Stimulated activated CD4-positive, alpha-beta T cell treated with anti-CD3 and anti-CD28 coated beads, Interleukin-4, amount 100 ng/mL, for 4 hours (primary cell): Measurements from ENCODE around the gene MPHOSPH9.
"Not testable (repeated sequence)": the region's sequence is repeated elsewhere in the genome, so short reads cannot be mapped to it uniquely, and the experiment has no call there.

Experiments used
- DNase-seq, 2 experiments: peaks; one replicate each; pipeline ENCODE4 v3.0.0-alpha.2; 2020

The MPHOSPH9 gene

GRCh38 chr12:123225443-123225842 lies 7.5 kb downstream of the MPHOSPH9 start:
- DNase-seq, result no peak

- DNase-seq, result peak; percentile 19 to 46
These were observed 9.7 kb downstream of the MPHOSPH9 start for GRCh38 chr12:123223241-123223668.

GRCh38 chr12:123207815-123208214 lies 25.1 kb downstream of the MPHOSPH9 start:
- not testable (repeated sequence) for DNase-seq

GRCh38 chr12:123206794-123207193 lies 26.1 kb downstream of the MPHOSPH9 start:
- not testable (repeated sequence) for DNase-seq

- no peak for DNase-seq
These were observed 32.5 kb downstream of the MPHOSPH9 start for GRCh38 chr12:123200414-123200813.

GRCh38 chr12:123199936-123200335 lies 33.0 kb downstream of the MPHOSPH9 start:
- DNase-seq, result no peak

- DNase-seq, result no peak
These were observed 45.3 kb downstream of the MPHOSPH9 start for GRCh38 chr12:123187637-123188036.

- DNase-seq, result no peak
These were observed 52.8 kb downstream of the MPHOSPH9 start for GRCh38 chr12:123180171-123180570.

GRCh38 chr12:123171967-123172366 lies 61.0 kb downstream of the MPHOSPH9 start:
- no peak for DNase-seq

- no peak for DNase-seq
These were observed 65.6 kb downstream of the MPHOSPH9 start for GRCh38 chr12:123167329-123167728.

GRCh38 chr12:123165537-123165936 lies 67.4 kb downstream of the MPHOSPH9 start:
- no peak for DNase-seq

GRCh38 chr12:123164710-123165261 lies 68.2 kb downstream of the MPHOSPH9 start:
- no peak for DNase-seq

GRCh38 chr12:123164222-123164621 lies 68.7 kb downstream of the MPHOSPH9 start:
- DNase-seq, result no peak

GRCh38 chr12:123163227-123163626 lies 69.7 kb downstream of the MPHOSPH9 start:
- DNase-seq, result no peak

GRCh38 chr12:123160801-123161487 lies 72.0 kb downstream of the MPHOSPH9 start:
- no peak for DNase-seq

GRCh38 chr12:123153906-123154305 lies 79.0 kb downstream of the MPHOSPH9 start:
- no peak for DNase-seq

GRCh38 chr12:123152833-123153232 lies 80.1 kb downstream of the MPHOSPH9 start:
- DNase-seq, result no peak

GRCh38 chr12:123151457-123152454 lies 81.2 kb downstream of the MPHOSPH9 start:
- no peak for DNase-seq

- DNase-seq, result peak; percentile 53 to 65
These were observed 82.0 kb downstream of the MPHOSPH9 start, which contains the start of gene PITPNM2 for GRCh38 chr12:123150744-123151456. TSS of gene PITPNM2 (minus strand) at chr12:123151090. CDS start at chr12:123034590, 116,500 bp downstream.

GRCh38 chr12:123150275-123150743 lies 82.6 kb downstream of the MPHOSPH9 start:
- DNase-seq, result peak; percentile 24 to 27

GRCh38 chr12:123149501-123150274 lies 83.3 kb downstream of the MPHOSPH9 start:
- DNase-seq, result no peak

- no peak for DNase-seq
These were observed 83.9 kb downstream of the MPHOSPH9 start for GRCh38 chr12:123149088-123149487.
